IMR-90 (cell line): Measurements from ENCODE around the gene SH3BP2. TPM values are rescaled to one million over a fixed set of nuclear protein-coding genes. Genes with fewer than 3 reads are reported as not detected.

Experiments
- ATAC-seq: fragments of 200-7000 bp; cut with Tn5 transposase; 2 replicates; pipeline ENCODE4 v1.9.1; 2020; ENCODE audit warnings: low read depth, mild to moderate bottlenecking, moderate library complexity
- BruUV-seq: library from RNA; stranded (reverse); fragments of 400-500 nt; replicated peaks from 2 replicates; lab custom pipeline; 2021; lab: Mats Ljungman, UMichigan
- CTCF ChIA-PET: fragments of 300-600 bp; formaldehyde crosslinking; extraction: SDS; loops from one replicate; lab custom pipeline; 2021; ENCODE audit warnings: antibody characterized with exemption; lab: Yijun Ruan, JAX
- POLR2A ChIA-PET: fragments of 300-600 bp; sonication (Branson Sonifier 250); formaldehyde crosslinking; loops from one replicate; lab custom pipeline; 2022; ENCODE audit warnings: antibody characterized with exemption; ENCODE audit not compliant: unreplicated experiment; lab: Charles Lee
- DNase-seq: peaks from one replicate; pipeline ENCODE4 v3.0.0; 2013
- H2AFZ ChIP-seq: replicated peaks from 2 replicates; pipeline ENCODE3; 2013; ENCODE audit warnings: low read length, mild to moderate bottlenecking; ENCODE audit not compliant: poor library complexity
- H2AK5ac ChIP-seq: 2 replicates; pipeline ENCODE4 v1.6.1; 2013; ENCODE audit warnings: low read depth, low read length, inconsistent platforms
- H2AK9ac ChIP-seq: replicated peaks from 2 replicates; pipeline ENCODE3; 2013; ENCODE audit warnings: mild to moderate bottlenecking, low read depth, low read length, moderate library complexity; ENCODE audit not compliant: poor library complexity
- H2BK120ac ChIP-seq: 2 replicates; pipeline ENCODE4 v1.6.1; 2013; ENCODE audit warnings: low read depth, low read length, inconsistent platforms
- H2BK15ac ChIP-seq: 3 replicates; pipeline ENCODE4 v1.6.1; 2013; ENCODE audit warnings: low read depth, low read length, inconsistent platforms
- H2BK20ac ChIP-seq: 2 replicates; pipeline ENCODE4 v1.6.1; 2013; ENCODE audit warnings: low read depth, mild to moderate bottlenecking, inconsistent platforms, low read length, moderate library complexity
- H2BK5ac ChIP-seq: 2 replicates; pipeline ENCODE4 v1.6.1; 2013; ENCODE audit warnings: mild to moderate bottlenecking, low read depth, low read length, inconsistent platforms; ENCODE audit not compliant: poor library complexity, severe bottlenecking
- H3K14ac ChIP-seq: replicated peaks from 2 replicates; pipeline ENCODE4 v1.6.1; 2013; ENCODE audit warnings: low read depth, low read length, inconsistent platforms
- H3K18ac ChIP-seq: 2 replicates; pipeline ENCODE4 v1.6.1; 2013; ENCODE audit warnings: low read depth, low read length, control low read depth
- H3K23ac ChIP-seq: 2 replicates; pipeline ENCODE4 v1.6.1; 2013; ENCODE audit warnings: low read depth, low read length, inconsistent platforms
- H3K27ac ChIP-seq: 2 replicates; pipeline ENCODE4 v1.5.1; 2013; ENCODE audit warnings: mild to moderate bottlenecking, control low read depth, low read length; ENCODE audit not compliant: insufficient read depth
- H3K27me3 ChIP-seq: 2 replicates; pipeline ENCODE4 v1.6.1; 2013; ENCODE audit warnings: low read length; ENCODE audit not compliant: control insufficient read depth, insufficient read depth
- H3K36me3 ChIP-seq: 2 replicates; pipeline ENCODE4 v1.6.1; 2013; ENCODE audit warnings: low read length, mixed read lengths; ENCODE audit not compliant: control insufficient read depth, insufficient read depth
- H3K4ac ChIP-seq: 2 replicates; pipeline ENCODE4 v1.6.1; 2013; ENCODE audit warnings: low read depth, low read length, inconsistent platforms
- H3K4me1 ChIP-seq: 2 replicates; pipeline ENCODE4 v1.6.1; 2013; ENCODE audit warnings: low read length, mixed read lengths; ENCODE audit not compliant: control insufficient read depth, insufficient read depth
- H3K4me2 ChIP-seq: 2 replicates; pipeline ENCODE4 v1.6.1; 2013; ENCODE audit warnings: low read depth, mild to moderate bottlenecking, control low read depth, low read length, moderate library complexity
- H3K4me3 ChIP-seq: 2 replicates; pipeline ENCODE4 v1.5.1; 2013; ENCODE audit warnings: low read depth, mild to moderate bottlenecking, control low read depth, low read length, moderate library complexity; ENCODE audit not compliant: insufficient read depth
- H3K56ac ChIP-seq: 2 replicates; pipeline ENCODE4 v1.6.1; 2013; ENCODE audit warnings: low read length, inconsistent platforms; ENCODE audit not compliant: insufficient read depth; ENCODE audit errors: extremely low read depth
- H3K79me1 ChIP-seq, 2 experiments: 2 replicates each; pipeline ENCODE4 v1.6.1; 2013; ENCODE audit warnings: low read length in 2 of 2, inconsistent platforms in 1 of 2, low read depth in 1 of 2
- H3K9ac ChIP-seq: 2 replicates; pipeline ENCODE4 v1.6.1; 2013; ENCODE audit warnings: low read depth, low read length, control low read depth
- H3K9me1 ChIP-seq: 2 replicates; pipeline ENCODE4 v1.6.1; 2013; ENCODE audit warnings: low read length, inconsistent platforms; ENCODE audit not compliant: insufficient read depth
- H3K9me3 ChIP-seq: 2 replicates; pipeline ENCODE4 v1.6.1; 2013; ENCODE audit warnings: low read length; ENCODE audit not compliant: control insufficient read depth, insufficient read depth
- H4K20me1 ChIP-seq: 2 replicates; pipeline ENCODE4 v1.6.1; 2013; ENCODE audit warnings: low read length, inconsistent platforms; ENCODE audit not compliant: insufficient read depth
- H4K5ac ChIP-seq: 2 replicates; pipeline ENCODE4 v1.6.1; 2013; ENCODE audit warnings: mild to moderate bottlenecking, low read depth, low read length, control low read depth
- H4K8ac ChIP-seq, 2 experiments: 2 replicates each; pipeline ENCODE4 v1.6.1; 2013; ENCODE audit warnings: low read depth in 2 of 2, low read length in 2 of 2, control low read depth in 1 of 2, inconsistent platforms in 1 of 2
- H4K91ac ChIP-seq: 2 replicates; pipeline ENCODE4 v1.6.1; 2013; ENCODE audit warnings: low read depth, low read length, inconsistent platforms; ENCODE audit not compliant: insufficient read depth
- CEBPB ChIP-seq: IDR thresholded peaks from 2 replicates; pipeline ENCODE4 v1.6.1; 2012; ENCODE audit warnings: low read depth, low read length, improper control_type of control experiment
- FOS ChIP-seq: fragments of 150-350 bp; IDR thresholded peaks from 2 replicates; pipeline ENCODE4 v1.6.1; 2016; ENCODE audit warnings: low read depth, low read length
- MAZ ChIP-seq: IDR thresholded peaks from 2 replicates; pipeline ENCODE4 v1.6.1; 2012; ENCODE audit warnings: low read depth, mild to moderate bottlenecking, low read length, improper control_type of control experiment, moderate library complexity, borderline replicate concordance
- MXI1 ChIP-seq: IDR thresholded peaks from 2 replicates; pipeline ENCODE4 v1.6.1; 2012; ENCODE audit warnings: low read depth, mild to moderate bottlenecking, low read length, moderate library complexity, borderline replicate concordance
- WGBS, 2 experiments: methylation state at CpG; one replicate each; pipeline versions ENCODE4 v1.1.5 to v1.1.7; 2013; ENCODE audit warnings: missing lambda C conversion rate in 2 of 2; ENCODE audit not compliant: insufficient read length in 1 of 2; ENCODE audit errors: extremely low coverage in 2 of 2; 5-methylcytosine and 5-hydroxymethylcytosine counted together
- dilution Hi-C: fragments of 300-500 bp; cut with HindIII; formaldehyde crosslinking; loops from one replicate; pipeline ENCODE4 v1.14.3; 2018; ENCODE audit warnings: low sequenced_read_pairs; ENCODE audit not compliant: unreplicated experiment
- in situ Hi-C: fragments of 300-500 bp; cut with MboI; formaldehyde crosslinking; loops from 3 replicates; pipeline ENCODE4 v1.14.3; 2019; ENCODE audit warnings: low sequenced_read_pairs, inconsistent platforms, mixed read lengths
- intact Hi-C: fragments of 100-400 bp; cut with micrococcal nuclease; formaldehyde crosslinking; loops from 2 replicates; pipeline ENCODE4 v1.10.0; 2022
- polyA plus RNA-seq, 3 experiments: library from polyadenylated mRNA; depleted of rRNA; stranded (reverse); fragments of >200 nt; gene quantifications; 2 replicates each; pipeline ENCODE4 v1.2.3, GENCODE V29; 2012; ENCODE audit warnings: low replicate concordance in 1 of 3
- total RNA-seq: library from RNA; depleted of rRNA; stranded (reverse); fragments of >200 nt; gene quantifications from 2 replicates; pipeline ENCODE4 v1.2.3, GENCODE V29; 2012

The SH3BP2 gene
- total and polyA plus RNA-seq, 2 of the 4 experiments (the other 2 are of a cell fraction): 9.0 to 37.2 TPM

GRCh38 chr4:2793586-2794485, 951 bp downstream of the SH3BP2 start:
- peak overlapping the region; percentile 69 for H2BK20ac ChIP-seq
- peak overlapping the region; percentile 94 for H2BK5ac ChIP-seq
- peak; percentile 31 for ATAC-seq
- ChIA-PET POLR2A (no interaction called here), CTCF (no interaction called here)
- H4K91ac ChIP-seq: peak overlapping the region; percentile 93
- TF ChIP-seq MXI1 (no peak), FOS (peak; percentile 47), MAZ (peak; percentile 37; the same call in 1 of the 2 replicates), CEBPB (peak; percentile 73)
- peak overlapping the region; percentile 51 for H3K4me3 ChIP-seq
- H2AFZ ChIP-seq: peak overlapping the region; percentile 92
- H3K14ac ChIP-seq: peak overlapping the region; percentile 97
- peak overlapping the region; percentile 98 for H4K5ac ChIP-seq
- no peaks in the 10 kb centered on the region for H3K36me3 ChIP-seq
- peak; percentile 57 for DNase-seq
- H3K27ac ChIP-seq: peak overlapping the region; percentile 85
- in situ Hi-C loops (no loop called here), dilution Hi-C loops (no loop called here), intact Hi-C loops (no loop called here)
- H3K23ac ChIP-seq: peak overlapping the region; percentile 82
- H3K4me1 ChIP-seq: peaks cover 37% of the 10 kb centered on the region
- H2AK9ac ChIP-seq: peak overlapping the region; percentile 100
- peak overlapping the region; percentile 74 for H3K9ac ChIP-seq
- peaks cover 16% of the 10 kb centered on the region for H3K9me1 ChIP-seq
- H4K20me1 ChIP-seq: no peaks in the 10 kb centered on the region; the same call in 1 of the 2 replicates
- peaks cover 12 to 53% of the 10 kb centered on the region in 2 experiments; a peak in 3 of 4 replicates for H3K79me1 ChIP-seq
- peak overlapping the region; percentile 98 for H3K4ac ChIP-seq
- H3K4me2 ChIP-seq: peak overlapping the region; percentile 91
- H3K18ac ChIP-seq: peak overlapping the region; percentile 88
- H2BK120ac ChIP-seq: peak overlapping the region; percentile 97
- H4K8ac ChIP-seq: peak overlapping the region; percentile 38 to 97
- H3K27me3 ChIP-seq: no peaks in the 10 kb centered on the region
- H3K56ac ChIP-seq: peak overlapping the region; percentile 48
- H2BK15ac ChIP-seq: peak overlapping the region; percentile 65; the same call in 2 of the 3 replicates
- no TSS peak for BruUV-seq
- H3K9me3 ChIP-seq: no peaks in the 10 kb centered on the region
- 18% methylated on average over 8 of the region's 34 CpGs; no CpG with 5 or more reads in 1 of the 2 experiments for WGBS, 2 experiments
- H2AK5ac ChIP-seq: peak overlapping the region; percentile 97
